ENCODE measurements around the gene ARAP1. TPM values are rescaled to one million over a fixed set of nuclear protein-coding genes. Genes with fewer than 3 reads are reported as not detected.

Gene ARAP1
- total RNA-seq, 1 donor from 2014 or later: 55.1 TPM

DNA sequence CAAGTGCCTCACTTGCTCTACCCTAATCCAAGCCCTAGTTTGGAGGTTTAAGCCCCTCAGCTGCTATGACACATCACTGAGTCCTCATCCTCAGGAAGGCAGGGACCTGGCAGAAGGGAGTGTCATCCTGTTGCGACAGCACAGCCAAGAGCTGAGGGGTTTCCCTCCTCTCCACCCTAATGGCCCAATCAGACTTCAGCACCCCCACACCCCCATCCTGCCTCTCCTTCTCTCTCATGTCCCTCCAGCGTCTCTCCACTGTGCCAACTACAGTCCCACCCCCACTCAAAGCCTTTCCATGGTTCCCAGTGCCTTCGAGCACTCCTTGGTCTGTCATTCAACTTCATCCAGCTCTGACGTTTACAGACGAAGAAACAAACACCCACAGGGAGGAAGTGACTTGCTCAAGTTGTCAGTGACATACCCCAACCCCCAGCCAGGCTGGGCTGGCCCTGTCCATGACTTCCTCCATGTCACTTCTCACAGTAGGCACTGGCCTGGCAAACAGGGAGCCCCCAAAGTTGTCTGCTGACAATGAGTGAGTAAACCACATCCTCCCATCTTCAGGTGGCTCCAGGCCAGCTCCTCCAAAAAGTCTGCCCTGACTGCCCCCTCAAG, 15.6 kb downstream of the ARAP1 start:
- Mint-ChIP-seq H3K4me1 (ENCODE audit: unreplicated experiment) (peaks cover 43% of the 10 kb centered on the region), H3K27ac (ENCODE audit: unreplicated experiment) (peak overlapping the region; percentile 84), H3K36me3 (ENCODE audit: low read depth, unreplicated experiment) (peaks cover 6% of the 10 kb centered on the region), H3K4me3 (ENCODE audit: unreplicated experiment) (peak overlapping the region; percentile 7), H3K9me3 (ENCODE audit: unreplicated experiment) (no peaks in the 10 kb centered on the region), H3K27me3 (ENCODE audit: unreplicated experiment) (peaks cover 3% of the 10 kb centered on the region)
- DNase-seq (ENCODE audit: low spot score): no peak
- TF ChIP-seq, protein P1, sequence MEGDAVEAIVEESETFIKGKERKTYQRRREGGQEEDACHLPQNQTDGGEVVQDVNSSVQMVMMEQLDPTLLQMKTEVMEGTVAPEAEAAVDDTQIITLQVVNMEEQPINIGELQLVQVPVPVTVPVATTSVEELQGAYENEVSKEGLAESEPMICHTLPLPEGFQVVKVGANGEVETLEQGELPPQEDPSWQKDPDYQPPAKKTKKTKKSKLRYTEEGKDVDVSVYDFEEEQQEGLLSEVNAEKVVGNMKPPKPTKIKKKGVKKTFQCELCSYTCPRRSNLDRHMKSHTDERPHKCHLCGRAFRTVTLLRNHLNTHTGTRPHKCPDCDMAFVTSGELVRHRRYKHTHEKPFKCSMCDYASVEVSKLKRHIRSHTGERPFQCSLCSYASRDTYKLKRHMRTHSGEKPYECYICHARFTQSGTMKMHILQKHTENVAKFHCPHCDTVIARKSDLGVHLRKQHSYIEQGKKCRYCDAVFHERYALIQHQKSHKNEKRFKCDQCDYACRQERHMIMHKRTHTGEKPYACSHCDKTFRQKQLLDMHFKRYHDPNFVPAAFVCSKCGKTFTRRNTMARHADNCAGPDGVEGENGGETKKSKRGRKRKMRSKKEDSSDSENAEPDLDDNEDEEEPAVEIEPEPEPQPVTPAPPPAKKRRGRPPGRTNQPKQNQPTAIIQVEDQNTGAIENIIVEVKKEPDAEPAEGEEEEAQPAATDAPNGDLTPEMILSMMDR (IDR thresholded peaks at IDR 0.05; ENCODE audit: unreplicated experiment): no peak

DNA sequence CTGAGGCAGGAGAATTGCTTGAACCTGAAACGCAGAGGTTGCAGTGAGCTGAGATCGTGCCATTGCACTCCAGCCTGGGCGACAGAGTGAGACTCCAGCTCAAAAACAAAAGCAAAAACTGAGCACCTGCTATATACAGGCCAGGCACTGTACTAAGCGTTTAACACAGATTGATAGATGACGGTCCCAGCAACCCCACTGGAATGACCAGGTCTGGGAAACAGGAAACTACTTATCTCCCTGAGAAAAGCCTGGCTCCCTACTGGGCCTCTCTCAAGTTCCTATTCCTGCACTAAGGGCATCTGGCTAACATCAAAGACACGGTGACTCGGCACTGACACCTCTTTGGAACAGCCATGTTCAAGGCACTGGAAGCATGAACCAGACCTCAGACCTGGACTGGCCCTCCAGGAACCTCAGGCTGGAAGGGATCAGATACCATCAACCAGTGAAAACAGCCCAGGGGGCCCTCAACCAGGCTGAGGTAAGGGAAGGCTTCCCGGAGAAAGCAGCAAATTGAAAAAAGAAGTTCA, 16.6 kb downstream of the ARAP1 start:
- H3K4me3 Mint-ChIP-seq (ENCODE audit: unreplicated experiment): no peak overlapping the region
- no peaks in the 10 kb centered on the region for H3K27me3 Mint-ChIP-seq (ENCODE audit: unreplicated experiment)
- H3K36me3 Mint-ChIP-seq (ENCODE audit: low read depth, unreplicated experiment): peaks cover 14% of the 10 kb centered on the region
- H3K4me1 Mint-ChIP-seq (ENCODE audit: unreplicated experiment): peaks cover 33% of the 10 kb centered on the region
- TF ChIP-seq, protein P1 (IDR thresholded peaks at IDR 0.05; ENCODE audit: unreplicated experiment): no peak
- DNase-seq (ENCODE audit: low spot score): peak; percentile 24
- no peaks in the 10 kb centered on the region for H3K9me3 Mint-ChIP-seq (ENCODE audit: unreplicated experiment)
- H3K27ac Mint-ChIP-seq (ENCODE audit: unreplicated experiment): peak overlapping the region; percentile 84

DNA sequence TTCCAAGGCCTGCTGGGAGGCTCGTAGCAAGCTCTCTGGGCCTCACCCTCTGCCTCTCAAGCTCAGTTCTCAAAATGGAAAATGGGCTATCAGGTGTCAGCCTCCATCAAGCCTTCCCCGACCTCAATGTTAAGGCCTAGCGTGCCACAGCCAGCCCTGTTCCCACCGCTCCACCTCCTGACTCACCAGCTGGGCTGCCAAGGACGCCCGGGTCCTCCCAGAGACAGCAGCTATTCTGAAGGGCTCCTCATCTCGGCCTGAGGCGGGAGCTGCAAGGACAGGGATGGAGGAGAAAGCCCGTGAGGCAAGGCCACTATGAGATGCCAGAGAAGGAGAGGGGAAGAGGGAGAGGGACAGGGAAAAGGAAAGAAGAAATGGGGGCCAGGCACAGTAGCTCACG, 19.9 kb downstream of the ARAP1 start:
- Mint-ChIP-seq H3K4me1 (ENCODE audit: unreplicated experiment) (peaks cover 19% of the 10 kb centered on the region), H3K9me3 (ENCODE audit: unreplicated experiment) (no peaks in the 10 kb centered on the region), H3K36me3 (ENCODE audit: low read depth, unreplicated experiment) (peaks cover 19% of the 10 kb centered on the region), H3K27me3 (ENCODE audit: unreplicated experiment) (peaks cover 4% of the 10 kb centered on the region), H3K27ac (ENCODE audit: unreplicated experiment) (no peak overlapping the region), H3K4me3 (ENCODE audit: unreplicated experiment) (no peak overlapping the region)
- no peak for DNase-seq (ENCODE audit: low spot score)
- TF ChIP-seq, protein P1 (IDR thresholded peaks at IDR 0.05; ENCODE audit: unreplicated experiment): no peak

DNA sequence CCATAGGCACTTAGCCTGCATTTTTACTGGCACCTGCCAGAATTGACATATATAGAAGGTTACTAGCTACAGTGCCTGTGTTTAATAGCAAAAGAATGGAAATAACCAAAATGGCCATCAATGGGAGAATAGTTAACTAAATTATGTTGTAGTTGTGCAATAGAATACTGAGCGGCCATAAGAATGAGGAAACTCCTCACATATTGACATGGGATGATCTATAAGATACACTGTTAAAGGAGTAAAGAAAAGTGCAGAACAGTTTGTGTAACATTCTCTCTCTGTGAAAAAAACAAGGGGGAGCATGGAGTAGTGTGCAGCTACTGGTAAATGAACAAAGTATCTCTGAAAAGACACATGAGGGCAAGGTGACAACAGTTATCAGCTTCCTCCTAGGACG, 21.5 kb downstream of the ARAP1 start:
- no peak overlapping the region for H3K27ac Mint-ChIP-seq (ENCODE audit: unreplicated experiment)
- peaks cover 4% of the 10 kb centered on the region for H3K27me3 Mint-ChIP-seq (ENCODE audit: unreplicated experiment)
- H3K9me3 Mint-ChIP-seq (ENCODE audit: unreplicated experiment): no peaks in the 10 kb centered on the region
- H3K4me3 Mint-ChIP-seq (ENCODE audit: unreplicated experiment): no peak overlapping the region
- peaks cover 16% of the 10 kb centered on the region for H3K36me3 Mint-ChIP-seq (ENCODE audit: low read depth, unreplicated experiment)
- TF ChIP-seq, protein P1 (IDR thresholded peaks at IDR 0.05; ENCODE audit: unreplicated experiment): no peak
- DNase-seq (ENCODE audit: low spot score): no peak
- H3K4me1 Mint-ChIP-seq (ENCODE audit: unreplicated experiment): peaks cover 5% of the 10 kb centered on the region

DNA sequence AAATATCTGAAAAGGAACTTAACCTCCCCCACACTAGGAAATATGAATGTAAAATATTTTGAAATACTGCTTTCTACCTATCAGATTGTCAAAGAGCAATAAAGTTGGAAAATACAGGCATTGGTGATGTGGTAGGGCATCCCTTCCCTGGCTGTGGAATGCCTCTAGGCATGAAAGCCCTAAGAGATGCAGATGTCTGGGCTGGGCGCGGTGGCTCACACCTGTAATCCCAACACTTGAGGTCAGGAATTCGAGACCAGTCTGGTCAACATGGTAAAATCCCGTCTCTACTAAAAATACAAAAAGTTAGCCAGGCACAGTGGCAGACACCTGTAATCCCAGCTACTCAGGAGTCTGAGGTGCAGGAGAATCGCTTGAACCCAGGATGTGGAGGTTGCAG, 22.0 kb downstream of the ARAP1 start:
- TF ChIP-seq, protein P1 (IDR thresholded peaks at IDR 0.05; ENCODE audit: unreplicated experiment): no peak
- Mint-ChIP-seq H3K4me1 (ENCODE audit: unreplicated experiment) (peaks cover 6% of the 10 kb centered on the region), H3K9me3 (ENCODE audit: unreplicated experiment) (no peaks in the 10 kb centered on the region), H3K4me3 (ENCODE audit: unreplicated experiment) (no peak overlapping the region), H3K36me3 (ENCODE audit: low read depth, unreplicated experiment) (peaks cover 16% of the 10 kb centered on the region), H3K27ac (ENCODE audit: unreplicated experiment) (no peak overlapping the region), H3K27me3 (ENCODE audit: unreplicated experiment) (peaks cover 4% of the 10 kb centered on the region)
- DNase-seq (ENCODE audit: low spot score): no peak
